GM19043 (cell line): ENCODE measurements around the gene SLC9A6.
"Not testable (repeated sequence)": the region's sequence is repeated elsewhere in the genome, so short reads cannot be mapped to it uniquely, and the experiment has no call there.

Experiments used
- ATAC-seq: cut with Tn5 transposase; IDR thresholded peaks from one replicate; pipeline ENCODE4 v1.9.1; 2021; ENCODE audit warnings: low read depth; ENCODE audit not compliant: unreplicated experiment

SLC9A6 gene

GRCh38 chrX:136028383-136028984, 43.2 kb downstream of the SLC9A6 start:
- peak; percentile 55 for ATAC-seq

DNA sequence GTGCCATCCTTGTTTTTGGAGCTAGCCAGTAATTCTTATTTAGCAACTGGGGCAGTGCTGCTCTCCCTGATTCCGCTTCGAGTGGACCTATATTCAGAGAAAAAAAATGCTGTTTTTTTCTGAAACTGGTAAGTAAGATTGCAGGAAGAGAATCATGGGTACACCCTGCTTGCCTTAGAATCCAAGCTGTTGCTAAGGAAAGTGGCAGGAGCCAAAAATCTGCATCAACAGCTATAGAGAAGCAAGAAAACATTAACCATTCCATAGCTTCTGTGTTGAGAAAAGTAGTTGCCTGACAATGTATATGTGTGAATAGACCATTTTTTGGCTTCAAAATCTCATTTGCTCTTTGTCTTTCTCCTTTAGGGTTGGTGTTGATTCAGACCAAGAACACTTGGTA, 44.5 kb downstream of the SLC9A6 start:
- ATAC-seq: no peak

GRCh38 chrX:136030303-136031191, 45.3 kb downstream of the SLC9A6 start:
- ATAC-seq: no peak

- no peak for ATAC-seq
These were observed 46.4 kb downstream of the SLC9A6 start for GRCh38 chrX:136031626-136032025.

- no peak for ATAC-seq
These were observed 47.1 kb downstream of the SLC9A6 start for GRCh38 chrX:136032370-136032769.

- no peak for ATAC-seq
These were observed 49.4 kb downstream of the SLC9A6 start for GRCh38 chrX:136034668-136035067.

GRCh38 chrX:136035663-136036062, 50.4 kb downstream of the SLC9A6 start:
- no peak for ATAC-seq

DNA sequence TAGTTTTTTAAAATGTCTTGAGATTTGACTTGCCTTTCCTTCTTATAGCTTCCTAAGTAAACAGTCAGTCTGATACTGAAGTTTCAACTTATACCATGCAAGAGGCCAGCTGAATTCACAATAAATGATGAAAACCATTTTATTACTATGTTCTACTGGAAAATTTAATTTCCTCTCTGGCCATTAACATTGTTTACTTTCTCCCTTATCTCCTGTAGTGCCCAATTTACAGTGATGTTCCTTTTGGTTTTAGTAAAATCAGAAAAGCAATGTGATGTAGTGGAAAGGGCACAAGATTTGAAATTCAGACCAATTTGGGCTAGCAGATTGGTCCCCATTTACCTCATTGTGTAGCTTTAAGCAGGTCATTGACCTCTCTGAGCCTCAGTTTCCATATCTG, 54.2 kb downstream of the SLC9A6 start:
- ATAC-seq: no peak

- no peak for ATAC-seq
These were observed 54.7 kb downstream of the SLC9A6 start for GRCh38 chrX:136039968-136040367.

DNA sequence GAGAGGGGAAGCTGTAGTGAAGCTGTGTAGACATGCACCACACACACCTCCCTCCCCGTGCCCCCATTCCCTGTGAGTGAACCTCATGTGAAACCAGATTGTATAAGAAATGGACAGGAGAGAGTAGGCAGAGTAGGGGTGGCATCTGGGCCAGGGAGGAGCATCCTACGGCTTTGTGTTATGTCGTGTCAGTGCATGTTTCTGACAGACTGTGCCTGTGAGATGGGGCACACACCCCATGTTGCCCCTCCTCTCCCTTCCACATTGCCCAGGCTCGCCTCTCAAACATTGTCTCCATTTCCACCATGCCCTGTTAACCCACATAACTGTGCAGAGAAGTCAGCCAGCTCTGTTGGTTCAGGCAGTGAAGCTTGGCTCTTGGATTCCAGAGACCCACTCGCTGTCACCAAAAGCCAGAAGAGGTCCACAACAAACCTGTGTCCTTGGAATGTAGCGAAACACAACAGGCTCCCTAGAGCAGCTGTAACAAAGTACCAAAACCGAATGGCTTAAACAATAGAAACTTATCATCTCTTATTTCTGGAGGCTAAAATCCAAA, 56.1 kb downstream of the SLC9A6 start:
- ATAC-seq: no peak

DNA sequence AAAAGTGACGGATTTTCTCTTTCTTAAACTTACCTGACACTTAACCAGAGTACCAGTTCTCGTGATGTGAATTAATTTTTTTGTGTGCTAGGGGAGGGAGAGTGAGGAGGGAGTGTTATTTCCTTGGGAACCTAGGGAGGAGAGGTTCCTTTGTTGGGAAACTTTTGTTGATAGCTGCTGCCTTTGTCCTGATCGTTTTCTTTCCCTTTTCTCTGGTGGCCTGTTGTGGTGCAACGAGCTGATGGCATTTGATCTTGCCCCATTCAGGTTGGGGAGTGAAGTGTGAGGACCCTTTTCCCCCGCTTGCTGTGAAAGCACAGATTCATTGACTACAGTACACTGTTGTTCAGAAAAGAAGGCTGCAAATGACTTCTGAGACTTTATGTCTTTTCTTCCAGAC, 59.8 kb downstream of the SLC9A6 start:
- ATAC-seq: no peak

GRCh38 chrX:136046295-136047015, 61.2 kb downstream of the SLC9A6 start:
- no peak for ATAC-seq

DNA sequence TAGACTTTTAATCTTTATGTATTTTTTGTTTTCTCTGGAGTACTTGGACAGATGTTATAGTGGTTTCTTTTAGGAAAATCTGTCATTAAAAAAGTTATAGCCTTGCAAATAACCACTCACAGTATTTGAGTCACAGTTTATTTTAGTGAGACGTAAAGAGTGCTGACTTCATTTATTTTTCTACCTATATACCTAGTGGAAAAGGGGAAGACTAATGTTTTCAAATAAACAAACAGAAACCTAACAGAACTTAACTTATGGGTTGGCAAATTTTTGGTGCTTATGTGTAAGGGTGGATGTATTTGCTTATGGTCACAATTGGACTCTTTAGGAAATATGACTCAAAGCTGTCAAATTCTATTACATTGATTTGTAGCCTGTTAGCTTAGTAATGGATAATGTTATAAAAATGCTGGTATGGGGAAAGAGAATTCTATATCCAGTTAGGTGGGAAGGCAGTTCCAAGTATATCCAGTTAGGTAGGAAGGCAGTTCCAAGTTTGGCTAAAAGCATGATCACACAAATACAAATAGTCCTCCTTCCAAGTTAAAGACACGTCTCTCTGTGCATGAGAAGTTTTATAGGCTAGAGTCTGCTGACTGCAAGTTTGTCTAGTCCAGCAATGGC, 61.9 kb downstream of the SLC9A6 start:
- ATAC-seq: no peak

- no peak for ATAC-seq
These were observed 62.7 kb downstream of the SLC9A6 start for GRCh38 chrX:136047969-136048368.

- no peak for ATAC-seq
These were observed 63.2 kb downstream of the SLC9A6 start for GRCh38 chrX:136048446-136048845.

GRCh38 chrX:136049608-136050007, 64.4 kb downstream of the SLC9A6 start:
- ATAC-seq: no peak

- not testable (repeated sequence) for ATAC-seq
These were observed 65.6 kb downstream of the SLC9A6 start for GRCh38 chrX:136050875-136051274.

GRCh38 chrX:136051611-136052010, 66.4 kb downstream of the SLC9A6 start:
- ATAC-seq: no peak

GRCh38 chrX:136055651-136056221, 70.5 kb downstream of the SLC9A6 start:
- ATAC-seq: no peak

- no peak for ATAC-seq
These were observed 72.3 kb downstream of the SLC9A6 start for GRCh38 chrX:136057567-136057966.
